Thyroid gland (tissue), 4 donors: ENCODE data around the gene ACVRL1.

ENCODE experiments used
- CTCF ChIP-seq, 6 experiments: fragments of 200-600 bp in 3 of 6; fragments of 450-650 bp in 3 of 6; sonication (generic) in 3 of 6; IDR thresholded peaks; one replicate each; pipeline ENCODE4 v1.5.1; 2016 to 2019; ENCODE audit warnings: antibody characterized with exemption in 6 of 6, mild to moderate bottlenecking in 2 of 6, inconsistent platforms in 1 of 6, moderate library complexity in 1 of 6
- POLR2A ChIP-seq, 2 donors: fragments of 450-650 bp; IDR thresholded peaks; one replicate each; pipeline ENCODE4 v1.6.1; 2017; ENCODE audit warnings: antibody characterized with exemption in 2 of 2, mild to moderate bottlenecking in 2 of 2, moderate library complexity in 1 of 2

GRCh38 chr12:51891843-51892242 is 15.5 kb upstream of the ACVRL1 start:
- TF ChIP-seq CTCF (IDR thresholded peaks at IDR 0.05), result peak in 4 of 6 experiments; percentile 11 to 48 (median 44)
- no peak for TF ChIP-seq POLR2A (IDR thresholded peaks at IDR 0.05)
